Measurements from ENCODE around the gene GOLGA8R.
"Not testable (repeated sequence)": the region's sequence is repeated elsewhere in the genome, so short reads cannot be mapped to it uniquely, and the experiment has no call there.

GOLGA8R gene

DNA sequence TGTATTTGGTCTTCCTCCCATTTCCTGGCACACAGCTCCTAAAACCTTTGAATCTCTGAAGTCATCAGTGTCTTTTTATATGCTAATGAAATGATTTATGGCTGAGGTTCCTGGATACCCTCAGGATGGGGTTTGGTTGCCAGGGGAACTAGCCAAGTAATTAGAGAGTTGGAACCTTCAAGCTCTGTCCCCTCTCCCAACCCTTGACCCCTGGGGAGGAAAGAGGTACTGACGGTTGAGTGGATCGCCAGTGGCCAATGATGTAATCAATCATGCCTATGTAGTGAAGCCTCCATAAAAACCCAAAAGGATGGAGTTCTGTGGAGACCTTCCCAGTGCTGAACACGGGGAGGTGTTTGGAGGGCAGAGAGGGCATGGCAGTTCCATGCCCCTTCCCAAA lies 45.8 kb downstream of the GOLGA8R start:
- not testable (repeated sequence) for H3K14ac ChIP-seq (ENCODE audit: low read length in 2 of 2); H2AK5ac ChIP-seq (ENCODE audit: low read length, severe bottlenecking); H3K27me3 ChIP-seq (ENCODE audit: control insufficient read depth in 1 of 2, insufficient read depth in 1 of 2, low read length in 2 of 2); H3K23ac ChIP-seq (ENCODE audit: low read length in 2 of 2); H3K27ac ChIP-seq (ENCODE audit: low read length, poor library complexity, severe bottlenecking); H4K8ac ChIP-seq (ENCODE audit: low read length); H2AFZ ChIP-seq (ENCODE audit: low read depth, low read length); H3K79me1 ChIP-seq (replicated peaks; ENCODE audit: low read length, poor library complexity, severe bottlenecking); H3K36me3 ChIP-seq (ENCODE audit: control insufficient read depth in 1 of 2, insufficient read depth in 2 of 2, low read depth in 1 of 2, low read length in 2 of 2); H2BK5ac ChIP-seq (ENCODE audit: low read depth, low read length, poor library complexity, severe bottlenecking); H2BK120ac ChIP-seq (ENCODE audit: low read depth, low read length); DNase-seq; H3K9ac ChIP-seq (ENCODE audit: low read length); H2BK12ac ChIP-seq (ENCODE audit: low read length in 2 of 2); H3K4me1 ChIP-seq (ENCODE audit: control insufficient read depth, insufficient read depth, low read depth, low read length); H4K91ac ChIP-seq (ENCODE audit: low read length); H3K9me3 ChIP-seq (ENCODE audit: control insufficient read depth, low read length); H3K18ac ChIP-seq (ENCODE audit: low read depth in 1 of 2, low read length in 2 of 2); H3K4ac ChIP-seq (ENCODE audit: low read depth in 1 of 2, low read length in 2 of 2); H3K4me3 ChIP-seq (ENCODE audit: insufficient read depth in 1 of 2, low read depth in 1 of 2, low read length in 2 of 2); H3K4me2 ChIP-seq (ENCODE audit: low read length, poor library complexity, severe bottlenecking); H2BK15ac ChIP-seq (ENCODE audit: low read depth, poor library complexity, severe bottlenecking)
- no CpG with 5 or more reads among the region's 3 CpGs for WGBS

DNA sequence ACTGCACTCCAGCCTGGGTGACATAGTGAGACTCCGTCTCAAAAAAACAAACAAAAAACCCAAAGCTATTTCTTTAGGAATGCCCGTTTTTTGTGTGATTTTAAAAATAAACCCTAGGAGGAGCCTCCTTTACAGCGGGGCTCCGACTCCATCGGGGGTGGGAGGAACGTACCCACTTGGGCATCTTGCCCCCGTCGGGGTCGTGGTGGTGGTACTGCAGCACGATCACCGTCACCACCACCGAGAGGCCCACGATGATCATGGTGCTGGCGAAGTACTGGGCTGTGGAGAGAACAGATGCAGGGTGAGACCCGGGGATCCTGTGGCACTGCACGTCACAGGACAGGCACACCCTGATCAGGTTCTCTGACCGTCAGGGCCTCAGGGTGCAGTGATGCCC lies 46.8 kb downstream of the GOLGA8R start:
- WGBS, result 85% methylated on average over 4 of the region's 17 CpGs
- not testable (repeated sequence) for H2BK120ac ChIP-seq (ENCODE audit: low read depth, low read length); H3K4me3 ChIP-seq (ENCODE audit: insufficient read depth in 1 of 2, low read depth in 1 of 2, low read length in 2 of 2)

DNA sequence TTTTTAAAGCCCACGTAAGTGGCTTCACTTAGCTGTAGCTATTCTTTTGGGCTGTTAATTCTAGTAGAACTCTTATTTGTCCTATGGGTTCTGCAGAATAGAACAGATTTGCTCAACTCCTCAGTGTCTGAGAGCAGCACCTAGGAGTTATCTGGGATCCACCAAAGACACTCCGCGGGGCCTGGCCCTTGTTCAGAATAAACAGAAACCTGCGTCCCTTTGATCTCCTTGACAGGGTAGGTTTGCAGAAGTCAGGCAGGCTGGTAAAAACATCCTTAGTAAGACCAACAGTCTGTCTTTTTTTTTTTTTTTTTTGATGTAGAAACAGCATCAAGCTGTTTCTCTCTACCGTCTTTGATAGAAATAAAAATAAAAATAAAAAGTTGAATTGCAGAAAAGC lies 52.7 kb downstream of the GOLGA8R start:
- not testable (repeated sequence) for H3K4me1 ChIP-seq (ENCODE audit: control insufficient read depth, insufficient read depth, low read depth, low read length); H2BK12ac ChIP-seq (ENCODE audit: low read length in 2 of 2); H3K27ac ChIP-seq (ENCODE audit: low read length, poor library complexity, severe bottlenecking); H2BK15ac ChIP-seq (ENCODE audit: low read depth, poor library complexity, severe bottlenecking); H2BK5ac ChIP-seq (ENCODE audit: low read depth, low read length, poor library complexity, severe bottlenecking); H4K91ac ChIP-seq (ENCODE audit: low read length); H3K18ac ChIP-seq (ENCODE audit: low read depth in 1 of 2, low read length in 2 of 2); DNase-seq; H3K27me3 ChIP-seq (ENCODE audit: control insufficient read depth in 1 of 2, insufficient read depth in 1 of 2, low read length in 2 of 2); H3K79me1 ChIP-seq (replicated peaks; ENCODE audit: low read length, poor library complexity, severe bottlenecking); H3K14ac ChIP-seq (ENCODE audit: low read length in 2 of 2); H3K36me3 ChIP-seq (ENCODE audit: control insufficient read depth in 1 of 2, insufficient read depth in 2 of 2, low read depth in 1 of 2, low read length in 2 of 2); H3K4me2 ChIP-seq (ENCODE audit: low read length, poor library complexity, severe bottlenecking); H3K4ac ChIP-seq (ENCODE audit: low read depth in 1 of 2, low read length in 2 of 2); H3K23ac ChIP-seq (ENCODE audit: low read length in 2 of 2); H2AK5ac ChIP-seq (ENCODE audit: low read length, severe bottlenecking); H2AFZ ChIP-seq (ENCODE audit: low read depth, low read length); H3K4me3 ChIP-seq (ENCODE audit: insufficient read depth in 1 of 2, low read depth in 1 of 2, low read length in 2 of 2); H3K9me3 ChIP-seq (ENCODE audit: control insufficient read depth, low read length); H2BK120ac ChIP-seq (ENCODE audit: low read depth, low read length); H4K8ac ChIP-seq (ENCODE audit: low read length); H3K9ac ChIP-seq (ENCODE audit: low read length)
- no CpG with 5 or more reads among the region's 5 CpGs for WGBS

More for the DNA sequence above, 46.8 kb downstream of the GOLGA8R start:
- not testable (repeated sequence) for H3K27ac ChIP-seq (ENCODE audit: low read length, poor library complexity, severe bottlenecking); H3K79me1 ChIP-seq (replicated peaks; ENCODE audit: low read length, poor library complexity, severe bottlenecking); H2AK5ac ChIP-seq (ENCODE audit: low read length, severe bottlenecking); H2BK5ac ChIP-seq (ENCODE audit: low read depth, low read length, poor library complexity, severe bottlenecking); H2AFZ ChIP-seq (ENCODE audit: low read depth, low read length); H3K4ac ChIP-seq (ENCODE audit: low read depth in 1 of 2, low read length in 2 of 2); H3K4me2 ChIP-seq (ENCODE audit: low read length, poor library complexity, severe bottlenecking); H4K8ac ChIP-seq (ENCODE audit: low read length); H3K36me3 ChIP-seq (ENCODE audit: control insufficient read depth in 1 of 2, insufficient read depth in 2 of 2, low read depth in 1 of 2, low read length in 2 of 2); H2BK15ac ChIP-seq (ENCODE audit: low read depth, poor library complexity, severe bottlenecking); H3K18ac ChIP-seq (ENCODE audit: low read depth in 1 of 2, low read length in 2 of 2); H2BK12ac ChIP-seq (ENCODE audit: low read length in 2 of 2); H3K9ac ChIP-seq (ENCODE audit: low read length); H3K27me3 ChIP-seq (ENCODE audit: control insufficient read depth in 1 of 2, insufficient read depth in 1 of 2, low read length in 2 of 2); H3K23ac ChIP-seq (ENCODE audit: low read length in 2 of 2); H4K91ac ChIP-seq (ENCODE audit: low read length); H3K9me3 ChIP-seq (ENCODE audit: control insufficient read depth, low read length); DNase-seq; H3K14ac ChIP-seq (ENCODE audit: low read length in 2 of 2); H3K4me1 ChIP-seq (ENCODE audit: control insufficient read depth, insufficient read depth, low read depth, low read length)

DNA sequence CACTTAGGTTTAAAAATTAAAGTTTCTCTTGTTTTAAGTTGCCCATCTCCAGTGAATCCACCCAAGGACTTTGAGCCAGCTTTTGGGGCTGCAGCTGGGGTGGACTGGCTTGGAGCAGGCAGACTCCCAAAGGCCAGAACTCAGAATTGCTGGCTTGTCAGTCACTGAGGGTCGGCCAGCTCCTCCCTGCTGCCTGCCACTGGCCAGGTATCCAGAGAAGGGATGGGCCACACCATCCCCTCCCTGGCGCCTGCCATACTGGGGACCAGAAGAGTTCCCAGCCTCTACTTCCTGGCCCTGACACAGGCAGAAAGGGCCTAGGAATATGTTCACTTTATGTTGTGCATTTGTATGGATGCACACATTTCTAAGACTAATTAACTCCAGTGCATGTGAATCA lies 53.1 kb downstream of the GOLGA8R start:
- H3K4me3 ChIP-seq (ENCODE audit: insufficient read depth in 1 of 2, low read depth in 1 of 2, low read length in 2 of 2); H2AFZ ChIP-seq (ENCODE audit: low read depth, low read length); H3K9me3 ChIP-seq (ENCODE audit: control insufficient read depth, low read length); H2BK5ac ChIP-seq (ENCODE audit: low read depth, low read length, poor library complexity, severe bottlenecking); H3K4me1 ChIP-seq (ENCODE audit: control insufficient read depth, insufficient read depth, low read depth, low read length); H3K27me3 ChIP-seq (ENCODE audit: control insufficient read depth in 1 of 2, insufficient read depth in 1 of 2, low read length in 2 of 2); H3K18ac ChIP-seq (ENCODE audit: low read depth in 1 of 2, low read length in 2 of 2); H2BK12ac ChIP-seq (ENCODE audit: low read length in 2 of 2); H3K9ac ChIP-seq (ENCODE audit: low read length); H3K4me2 ChIP-seq (ENCODE audit: low read length, poor library complexity, severe bottlenecking); H4K8ac ChIP-seq (ENCODE audit: low read length); DNase-seq; H2BK120ac ChIP-seq (ENCODE audit: low read depth, low read length); H3K4ac ChIP-seq (ENCODE audit: low read depth in 1 of 2, low read length in 2 of 2); H3K79me1 ChIP-seq (replicated peaks; ENCODE audit: low read length, poor library complexity, severe bottlenecking); H2AK5ac ChIP-seq (ENCODE audit: low read length, severe bottlenecking); H2BK15ac ChIP-seq (ENCODE audit: low read depth, poor library complexity, severe bottlenecking); H3K36me3 ChIP-seq (ENCODE audit: control insufficient read depth in 1 of 2, insufficient read depth in 2 of 2, low read depth in 1 of 2, low read length in 2 of 2); H3K23ac ChIP-seq (ENCODE audit: low read length in 2 of 2); H3K14ac ChIP-seq (ENCODE audit: low read length in 2 of 2); H4K91ac ChIP-seq (ENCODE audit: low read length); H3K27ac ChIP-seq (ENCODE audit: low read length, poor library complexity, severe bottlenecking): not testable (repeated sequence)
- WGBS, result no CpG with 5 or more reads among the region's 2 CpGs
